A549 (cell line): ENCODE data around the gene PTPA.

ENCODE experiments used
- HOXA7 ChIP-seq: fragments of 250-450 bp; sonication (Bioruptor Pico); IDR thresholded peaks from 2 replicates; pipeline ENCODE4 v1.5.0; 2020; ENCODE audit warnings: mild to moderate bottlenecking, moderate library complexity
- JUN ChIP-seq, 2 experiments: fragments of >200 bp; sonication (Bioruptor Twin); formaldehyde crosslinking; IDR thresholded peaks; 2 replicates in 1 of 2; 3 replicates in 1 of 2; pipeline ENCODE4 v1.6.1; 2016 to 2017

GRCh38 chr9:129170229-129170628 is 59.0 kb downstream of the PTPA start:
- TF ChIP-seq HOXA7 (CRISPR knock-in tag): no peak
- TF ChIP-seq JUN (IDR thresholded peaks at IDR 0.05): no peak
